ENCODE measurements around the gene MARK4. TPM values are rescaled to one million over a fixed set of nuclear protein-coding genes. Genes with fewer than 3 reads are reported as not detected.

The MARK4 gene
- total RNA-seq, 1 experiment from 2014 or later, result 58.5 TPM

GRCh38 chr19:45306040-45306439, 55.0 kb downstream of the MARK4 start (continued):
- TF ChIP-seq ZNF416 (CRISPR knock-in tag; IDR thresholded peaks at IDR 0.05), result no peak

DNA sequence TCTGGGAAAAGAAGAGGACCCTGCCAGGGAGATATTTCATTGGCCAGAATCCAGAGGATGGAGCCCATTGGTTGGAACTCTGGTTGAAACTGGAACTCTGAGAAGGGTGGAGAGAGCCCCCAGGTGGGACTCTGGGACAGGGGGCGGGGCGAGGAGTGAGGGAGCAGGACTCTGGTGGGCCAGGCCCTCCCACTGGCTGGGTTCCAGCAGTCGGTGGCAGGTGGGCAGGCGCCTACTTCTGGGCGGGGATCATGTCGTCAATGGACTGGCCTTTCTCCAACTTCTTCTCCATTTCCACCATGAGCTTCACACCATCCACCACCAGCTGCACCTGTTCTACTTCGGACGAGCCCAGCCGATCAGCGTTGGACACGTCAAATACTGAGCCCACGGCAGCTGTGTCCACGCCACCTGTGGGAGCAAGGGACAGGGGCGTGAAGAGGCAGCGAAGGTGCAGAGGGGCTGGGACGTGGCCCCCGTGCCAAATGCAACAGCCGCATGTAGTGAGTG, 55.5 kb downstream of the MARK4 start:
- peaks cover 62% of the 10 kb centered on the region for H3K27me3 Mint-ChIP-seq (ENCODE audit: low read depth)
- H3K27ac Mint-ChIP-seq, result no peak overlapping the region
- ChIA-PET CTCF (interaction anchor here (0.9 to 1.1 kb wide), 4 partner anchors 20 to 163 kb away, joined by 3 to 4 read pairs (median 4); partner anchors contain the start of gene TRAPPC6A), POLR2A (no interaction called here)
- no peak overlapping the region for H3K4me3 Mint-ChIP-seq
- DNase-seq (ENCODE audit: low spot score) (peak; percentile 63), ATAC-seq (peak; percentile 31)
- H3K9me3 Mint-ChIP-seq, result peaks cover 8% of the 10 kb centered on the region
- no peak for TF ChIP-seq E2F4 (CRISPR knock-in tag; IDR thresholded peaks at IDR 0.05; ENCODE audit: borderline replicate concordance, low read depth)
- TF ChIP-seq PREB (CRISPR knock-in tag; IDR thresholded peaks at IDR 0.05; ENCODE audit: borderline replicate concordance), result no peak
- no peak for TF ChIP-seq ZNF281 (CRISPR knock-in tag; IDR thresholded peaks at IDR 0.05)
- TF ChIP-seq ZNF416 (CRISPR knock-in tag; IDR thresholded peaks at IDR 0.05), result no peak
- TF ChIP-seq, protein P1, sequence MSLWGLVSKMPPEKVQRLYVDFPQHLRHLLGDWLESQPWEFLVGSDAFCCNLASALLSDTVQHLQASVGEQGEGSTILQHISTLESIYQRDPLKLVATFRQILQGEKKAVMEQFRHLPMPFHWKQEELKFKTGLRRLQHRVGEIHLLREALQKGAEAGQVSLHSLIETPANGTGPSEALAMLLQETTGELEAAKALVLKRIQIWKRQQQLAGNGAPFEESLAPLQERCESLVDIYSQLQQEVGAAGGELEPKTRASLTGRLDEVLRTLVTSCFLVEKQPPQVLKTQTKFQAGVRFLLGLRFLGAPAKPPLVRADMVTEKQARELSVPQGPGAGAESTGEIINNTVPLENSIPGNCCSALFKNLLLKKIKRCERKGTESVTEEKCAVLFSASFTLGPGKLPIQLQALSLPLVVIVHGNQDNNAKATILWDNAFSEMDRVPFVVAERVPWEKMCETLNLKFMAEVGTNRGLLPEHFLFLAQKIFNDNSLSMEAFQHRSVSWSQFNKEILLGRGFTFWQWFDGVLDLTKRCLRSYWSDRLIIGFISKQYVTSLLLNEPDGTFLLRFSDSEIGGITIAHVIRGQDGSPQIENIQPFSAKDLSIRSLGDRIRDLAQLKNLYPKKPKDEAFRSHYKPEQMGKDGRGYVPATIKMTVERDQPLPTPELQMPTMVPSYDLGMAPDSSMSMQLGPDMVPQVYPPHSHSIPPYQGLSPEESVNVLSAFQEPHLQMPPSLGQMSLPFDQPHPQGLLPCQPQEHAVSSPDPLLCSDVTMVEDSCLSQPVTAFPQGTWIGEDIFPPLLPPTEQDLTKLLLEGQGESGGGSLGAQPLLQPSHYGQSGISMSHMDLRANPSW (CRISPR knock-in tag; conservative IDR thresholded peaks at IDR 0.05; ENCODE audit: low read depth), result no peak
- TF ChIP-seq ATF2 (CRISPR knock-in tag; IDR thresholded peaks at IDR 0.05; ENCODE audit: borderline replicate concordance, low read depth), result no peak
- no peak for TF ChIP-seq ZNF138 (CRISPR knock-in tag; conservative IDR thresholded peaks at IDR 0.05)
- TF ChIP-seq CREM (CRISPR knock-in tag; IDR thresholded peaks at IDR 0.05), result no peak
- no peak for TF ChIP-seq RORB (CRISPR knock-in tag; IDR thresholded peaks at IDR 0.05)
- TF ChIP-seq, protein P2, sequence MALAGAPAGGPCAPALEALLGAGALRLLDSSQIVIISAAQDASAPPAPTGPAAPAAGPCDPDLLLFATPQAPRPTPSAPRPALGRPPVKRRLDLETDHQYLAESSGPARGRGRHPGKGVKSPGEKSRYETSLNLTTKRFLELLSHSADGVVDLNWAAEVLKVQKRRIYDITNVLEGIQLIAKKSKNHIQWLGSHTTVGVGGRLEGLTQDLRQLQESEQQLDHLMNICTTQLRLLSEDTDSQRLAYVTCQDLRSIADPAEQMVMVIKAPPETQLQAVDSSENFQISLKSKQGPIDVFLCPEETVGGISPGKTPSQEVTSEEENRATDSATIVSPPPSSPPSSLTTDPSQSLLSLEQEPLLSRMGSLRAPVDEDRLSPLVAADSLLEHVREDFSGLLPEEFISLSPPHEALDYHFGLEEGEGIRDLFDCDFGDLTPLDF (CRISPR knock-in tag; IDR thresholded peaks at IDR 0.05), result no peak
- TF ChIP-seq GABPB1 (CRISPR knock-in tag; IDR thresholded peaks at IDR 0.05), result no peak
- no peak for TF ChIP-seq ATF1 (CRISPR knock-in tag; IDR thresholded peaks at IDR 0.05)
- TF ChIP-seq NFATC4 (CRISPR knock-in tag; IDR thresholded peaks at IDR 0.05), result no peak
- TF ChIP-seq, protein P3, sequence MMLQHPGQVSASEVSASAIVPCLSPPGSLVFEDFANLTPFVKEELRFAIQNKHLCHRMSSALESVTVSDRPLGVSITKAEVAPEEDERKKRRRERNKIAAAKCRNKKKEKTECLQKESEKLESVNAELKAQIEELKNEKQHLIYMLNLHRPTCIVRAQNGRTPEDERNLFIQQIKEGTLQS (CRISPR knock-in tag; conservative IDR thresholded peaks at IDR 0.05), result no peak
- no peak for TF ChIP-seq KAT7 (CRISPR knock-in tag; IDR thresholded peaks at IDR 0.05; ENCODE audit: borderline replicate concordance)
- no peak for TF ChIP-seq ELF4 (CRISPR knock-in tag; IDR thresholded peaks at IDR 0.05; ENCODE audit: low read depth)
- TF ChIP-seq TCF7 (CRISPR knock-in tag; IDR thresholded peaks at IDR 0.05; ENCODE audit: low read depth), result no peak
- no peak for TF ChIP-seq TEAD1 (CRISPR knock-in tag; IDR thresholded peaks at IDR 0.05)
- no peak for TF ChIP-seq JAZF1 (CRISPR knock-in tag; IDR thresholded peaks at IDR 0.05)
- no peak for TF ChIP-seq NR1H2 (CRISPR knock-in tag; IDR thresholded peaks at IDR 0.05)
- peaks cover 13% of the 10 kb centered on the region for H3K4me1 Mint-ChIP-seq
- H3K36me3 Mint-ChIP-seq, result no peaks in the 10 kb centered on the region; the same call in 1 of the 2 replicates
